H9 (cell line): ENCODE data around the gene ERAS. TPM values are rescaled to one million over a fixed set of nuclear protein-coding genes. Genes with fewer than 3 reads are reported as not detected.

Source experiments
- DNase-seq: peaks from one replicate; pipeline ENCODE4 v3.0.0-alpha.2; 2017
- H2AFZ ChIP-seq: one replicate; pipeline ENCODE4 v1.6.1; 2013; ENCODE audit warnings: mild to moderate bottlenecking, low read length, control low read depth, moderate library complexity
- H2AK5ac ChIP-seq: 2 replicates; pipeline ENCODE4 v1.6.1; 2013; ENCODE audit warnings: low read length, control low read depth, mixed read lengths; ENCODE audit not compliant: insufficient read length
- H2BK120ac ChIP-seq: one replicate; pipeline ENCODE4 v1.6.1; 2013; ENCODE audit warnings: low read depth, mild to moderate bottlenecking, low read length, control low read depth, inconsistent platforms; ENCODE audit not compliant: poor library complexity, severe bottlenecking
- H2BK12ac ChIP-seq: 2 replicates; pipeline ENCODE4 v1.6.1; 2013; ENCODE audit warnings: low read length, control low read depth, mixed read lengths, low read depth; ENCODE audit not compliant: insufficient read length
- H2BK15ac ChIP-seq: 2 replicates; pipeline ENCODE4 v1.6.1; 2013; ENCODE audit warnings: low read depth, low read length, control low read depth
- H2BK20ac ChIP-seq: one replicate; pipeline ENCODE4 v1.6.1; 2013; ENCODE audit warnings: low read depth, mild to moderate bottlenecking, low read length, control low read depth, inconsistent platforms; ENCODE audit not compliant: poor library complexity, severe bottlenecking
- H2BK5ac ChIP-seq: 2 replicates; pipeline ENCODE4 v1.6.1; 2013; ENCODE audit warnings: low read length, control low read depth, mixed read lengths; ENCODE audit not compliant: insufficient read length
- H3K14ac ChIP-seq: 2 replicates; pipeline ENCODE4 v1.6.1; 2013; ENCODE audit warnings: low read length, control low read depth; ENCODE audit not compliant: insufficient read depth
- H3K18ac ChIP-seq: 2 replicates; pipeline ENCODE4 v1.6.1; 2013; ENCODE audit warnings: low read depth, mild to moderate bottlenecking, mixed read lengths, low read length, control low read depth; ENCODE audit not compliant: insufficient read length
- H3K23ac ChIP-seq: 2 replicates; pipeline ENCODE4 v1.6.1; 2013; ENCODE audit warnings: low read length, control low read depth, mixed read lengths, low read depth; ENCODE audit not compliant: insufficient read length
- H3K23me2 ChIP-seq: 2 replicates; pipeline ENCODE4 v1.6.1; 2013; ENCODE audit warnings: low read depth, mild to moderate bottlenecking, mixed read lengths, low read length, control low read depth; ENCODE audit not compliant: insufficient read length, poor library complexity, severe bottlenecking
- H3K27ac ChIP-seq: 2 replicates; pipeline ENCODE4 v1.5.1; 2013; ENCODE audit warnings: low read length, control low read depth, mixed read lengths, low read depth; ENCODE audit not compliant: insufficient read length
- H3K27me3 ChIP-seq: 2 replicates; pipeline ENCODE4 v1.6.1; 2013; ENCODE audit warnings: low read length, control low read depth, inconsistent platforms; ENCODE audit not compliant: insufficient read depth
- H3K4ac ChIP-seq: 2 replicates; pipeline ENCODE4 v1.6.1; 2013; ENCODE audit warnings: low read depth, mild to moderate bottlenecking, control low read depth, inconsistent platforms, low read length, moderate library complexity
- H3K4me1 ChIP-seq: 2 replicates; pipeline ENCODE4 v1.6.1; 2013; ENCODE audit warnings: low read length, control low read depth, inconsistent platforms; ENCODE audit not compliant: insufficient read depth
- H3K4me2 ChIP-seq: 2 replicates; pipeline ENCODE4 v1.6.1; 2013; ENCODE audit warnings: low read length, control low read depth, mixed read lengths; ENCODE audit not compliant: insufficient read length, insufficient read depth
- H3K56ac ChIP-seq: 2 replicates; pipeline ENCODE4 v1.6.1; 2013; ENCODE audit warnings: low read depth, mild to moderate bottlenecking, mixed read lengths, low read length, control low read depth; ENCODE audit not compliant: insufficient read length
- H3K79me1 ChIP-seq: 2 replicates; pipeline ENCODE4 v1.6.1; 2013; ENCODE audit warnings: low read depth, mild to moderate bottlenecking, moderate library complexity, low read length, control low read depth, inconsistent platforms; ENCODE audit not compliant: insufficient read depth, poor library complexity, severe bottlenecking
- H3K79me2 ChIP-seq: 2 replicates; pipeline ENCODE4 v1.6.1; 2013; ENCODE audit warnings: low read length, control low read depth, inconsistent platforms; ENCODE audit not compliant: insufficient read depth
- H3K9ac ChIP-seq: 2 replicates; pipeline ENCODE4 v1.6.1; 2013; ENCODE audit warnings: low read length, control low read depth, mixed read lengths; ENCODE audit not compliant: insufficient read length; ENCODE audit errors: extremely low read depth
- H3K9me3 ChIP-seq: one replicate; pipeline ENCODE4 v1.6.1; 2013; ENCODE audit warnings: low read depth, low read length, inconsistent platforms; ENCODE audit not compliant: control insufficient read depth
- H3T11ph ChIP-seq: one replicate; pipeline ENCODE4 v1.6.1; 2013; ENCODE audit warnings: mild to moderate bottlenecking, low read length, control low read depth, inconsistent platforms
- H4K20me1 ChIP-seq: one replicate; pipeline ENCODE4 v1.6.1; 2013; ENCODE audit not compliant: control insufficient read depth, insufficient read length, insufficient read depth
- H4K5ac ChIP-seq: 2 replicates; pipeline ENCODE4 v1.6.1; 2013; ENCODE audit warnings: low read depth, mild to moderate bottlenecking, mixed read lengths, low read length, control low read depth; ENCODE audit not compliant: insufficient read length
- H4K8ac ChIP-seq: replicated peaks from 2 replicates; pipeline ENCODE4 v1.6.1; 2013; ENCODE audit warnings: low read length, control low read depth, mixed read lengths, low read depth; ENCODE audit not compliant: insufficient read length
- H4K91ac ChIP-seq: 2 replicates; pipeline ENCODE4 v1.6.1; 2013; ENCODE audit warnings: low read depth, mild to moderate bottlenecking, moderate library complexity, mixed read lengths, low read length, control low read depth; ENCODE audit not compliant: insufficient read length
- H3K27ac Mint-ChIP-seq, 3 experiments: 2 replicates in 2 of 3; 3 replicates in 1 of 3; pipeline ENCODE4 v1.8.0; 2020 to 2021; ENCODE audit warnings: mixed read lengths in 3 of 3, mild to moderate bottlenecking in 1 of 3, moderate library complexity in 1 of 3
- H3K27me3 Mint-ChIP-seq: 2 replicates; pipeline ENCODE4 v1.8.0; 2021; ENCODE audit warnings: low read depth, mild to moderate bottlenecking, moderate library complexity, mixed read lengths
- H3K36me3 Mint-ChIP-seq, 3 experiments: 2 replicates in 2 of 3; 3 replicates in 1 of 3; pipeline ENCODE4 v1.8.0; 2020 to 2021; ENCODE audit warnings: low read depth in 3 of 3, mixed read lengths in 3 of 3; ENCODE audit not compliant: insufficient read depth in 1 of 3
- H3K4me1 Mint-ChIP-seq, 2 experiments: 2 replicates each; pipeline ENCODE4 v1.8.0; 2020; ENCODE audit warnings: mixed read lengths in 2 of 2
- H3K4me3 Mint-ChIP-seq, 2 experiments: 2 replicates in 1 of 2; 3 replicates in 1 of 2; pipeline ENCODE4 v1.8.0; 2020 to 2021; ENCODE audit warnings: mild to moderate bottlenecking in 2 of 2, mixed read lengths in 2 of 2, moderate library complexity in 1 of 2
- H3K9me3 Mint-ChIP-seq, 2 experiments: 2 replicates in 1 of 2; 3 replicates in 1 of 2; pipeline ENCODE4 v1.8.0; 2020; ENCODE audit warnings: mild to moderate bottlenecking in 2 of 2, mixed read lengths in 2 of 2, moderate library complexity in 1 of 2
- WGBS: extraction: QIAGEN DNeasy Blood & Tissue Kit; methylation state at CpG from one replicate; pipeline ENCODE4 v1.1.7; 2013; ENCODE audit warnings: missing lambda C conversion rate, low lambda C conversion rate, mixed read lengths; ENCODE audit not compliant: insufficient read length; ENCODE audit errors: extremely low coverage; 5-methylcytosine and 5-hydroxymethylcytosine counted together
- total RNA-seq: library from RNA; stranded (reverse); gene quantifications from 2 replicates; pipeline ENCODE4 v1.2.1, GENCODE V29; 2021
- TF ChIP-seq, protein P1 (sequence below): fragments of 200-600 bp; sonication (generic); conservative IDR thresholded peaks from 3 replicates; pipeline ENCODE4 v1.8.0; 2021; ENCODE audit warnings: antibody characterized with exemption, mild to moderate bottlenecking

Gene ERAS
- total RNA-seq, 1 experiment from 2014 or later, result not detected

DNA sequence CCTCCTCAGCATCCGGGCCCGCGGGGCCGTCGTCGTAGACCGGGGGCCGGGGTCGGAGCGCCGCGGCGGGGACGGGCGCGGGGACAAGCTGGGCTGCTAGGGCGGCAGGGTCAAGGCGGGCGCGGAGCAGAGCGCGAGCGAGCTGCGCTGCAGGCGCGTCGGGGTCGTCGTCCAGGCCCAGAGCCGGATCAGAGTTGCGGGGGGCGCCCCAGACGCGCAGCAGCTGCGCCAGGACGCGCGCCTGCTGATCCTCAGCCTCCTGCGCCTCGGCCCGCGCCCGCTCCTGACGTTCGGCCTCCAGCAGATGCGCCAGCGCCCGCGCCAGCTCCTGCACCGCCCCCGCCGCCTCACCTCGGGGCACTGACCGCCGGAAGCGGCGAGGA lies 5.6 kb downstream of the ERAS start:
- H3K27ac Mint-ChIP-seq, result no peak overlapping the region
- no CpG with 5 or more reads among the region's 57 CpGs for WGBS
- DNase-seq, result peak; percentile 33
- Histone ChIP-seq H4K5ac (no peak overlapping the region), H2BK15ac (no peak overlapping the region), H2BK5ac (no peak overlapping the region), H4K20me1 (no peaks in the 10 kb centered on the region), H3K27me3 (peaks cover 12% of the 10 kb centered on the region), H3K23ac (no peak overlapping the region), H4K91ac (no peak overlapping the region), H3K56ac (no peak overlapping the region), H3K4ac (no peak overlapping the region), H2BK20ac (no peak overlapping the region), H2AFZ (no peak overlapping the region), H2BK120ac (no peak overlapping the region), H4K8ac (no peak overlapping the region), H3K4me1 (no peaks in the 10 kb centered on the region), H3K4me2 (peak overlapping the region; percentile 45), H3K23me2 (peaks cover 4% of the 10 kb centered on the region), H3K9ac (no peak overlapping the region), H3K27ac (no peak overlapping the region), H3K14ac (no peak overlapping the region; the same call in 1 of the 2 replicates), H2BK12ac (no peak overlapping the region), H3K79me2 (no peaks in the 10 kb centered on the region), H3K18ac (no peak overlapping the region), H3K79me1 (no peaks in the 10 kb centered on the region), H2AK5ac (no peak overlapping the region), H3T11ph (no peak overlapping the region), H3K9me3 (peaks cover 22% of the 10 kb centered on the region)
- H3K36me3 Mint-ChIP-seq, result peaks cover 6 to 19% (median 6%) of the 10 kb centered on the region in 3 experiments
- peaks cover 8 to 18% of the 10 kb centered on the region in 2 experiments for H3K4me1 Mint-ChIP-seq
- peaks cover 73 to 78% of the 10 kb centered on the region in 2 experiments for H3K9me3 Mint-ChIP-seq
- TF ChIP-seq, protein P1, sequence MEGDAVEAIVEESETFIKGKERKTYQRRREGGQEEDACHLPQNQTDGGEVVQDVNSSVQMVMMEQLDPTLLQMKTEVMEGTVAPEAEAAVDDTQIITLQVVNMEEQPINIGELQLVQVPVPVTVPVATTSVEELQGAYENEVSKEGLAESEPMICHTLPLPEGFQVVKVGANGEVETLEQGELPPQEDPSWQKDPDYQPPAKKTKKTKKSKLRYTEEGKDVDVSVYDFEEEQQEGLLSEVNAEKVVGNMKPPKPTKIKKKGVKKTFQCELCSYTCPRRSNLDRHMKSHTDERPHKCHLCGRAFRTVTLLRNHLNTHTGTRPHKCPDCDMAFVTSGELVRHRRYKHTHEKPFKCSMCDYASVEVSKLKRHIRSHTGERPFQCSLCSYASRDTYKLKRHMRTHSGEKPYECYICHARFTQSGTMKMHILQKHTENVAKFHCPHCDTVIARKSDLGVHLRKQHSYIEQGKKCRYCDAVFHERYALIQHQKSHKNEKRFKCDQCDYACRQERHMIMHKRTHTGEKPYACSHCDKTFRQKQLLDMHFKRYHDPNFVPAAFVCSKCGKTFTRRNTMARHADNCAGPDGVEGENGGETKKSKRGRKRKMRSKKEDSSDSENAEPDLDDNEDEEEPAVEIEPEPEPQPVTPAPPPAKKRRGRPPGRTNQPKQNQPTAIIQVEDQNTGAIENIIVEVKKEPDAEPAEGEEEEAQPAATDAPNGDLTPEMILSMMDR, result no peak
- H3K4me3 Mint-ChIP-seq, result peak overlapping the region; percentile 34 to 69; a peak in 3 of 5 replicates
- peaks cover 66% of the 10 kb centered on the region for H3K27me3 Mint-ChIP-seq
